Measurements from ENCODE around the gene HMCN2.

DNA sequence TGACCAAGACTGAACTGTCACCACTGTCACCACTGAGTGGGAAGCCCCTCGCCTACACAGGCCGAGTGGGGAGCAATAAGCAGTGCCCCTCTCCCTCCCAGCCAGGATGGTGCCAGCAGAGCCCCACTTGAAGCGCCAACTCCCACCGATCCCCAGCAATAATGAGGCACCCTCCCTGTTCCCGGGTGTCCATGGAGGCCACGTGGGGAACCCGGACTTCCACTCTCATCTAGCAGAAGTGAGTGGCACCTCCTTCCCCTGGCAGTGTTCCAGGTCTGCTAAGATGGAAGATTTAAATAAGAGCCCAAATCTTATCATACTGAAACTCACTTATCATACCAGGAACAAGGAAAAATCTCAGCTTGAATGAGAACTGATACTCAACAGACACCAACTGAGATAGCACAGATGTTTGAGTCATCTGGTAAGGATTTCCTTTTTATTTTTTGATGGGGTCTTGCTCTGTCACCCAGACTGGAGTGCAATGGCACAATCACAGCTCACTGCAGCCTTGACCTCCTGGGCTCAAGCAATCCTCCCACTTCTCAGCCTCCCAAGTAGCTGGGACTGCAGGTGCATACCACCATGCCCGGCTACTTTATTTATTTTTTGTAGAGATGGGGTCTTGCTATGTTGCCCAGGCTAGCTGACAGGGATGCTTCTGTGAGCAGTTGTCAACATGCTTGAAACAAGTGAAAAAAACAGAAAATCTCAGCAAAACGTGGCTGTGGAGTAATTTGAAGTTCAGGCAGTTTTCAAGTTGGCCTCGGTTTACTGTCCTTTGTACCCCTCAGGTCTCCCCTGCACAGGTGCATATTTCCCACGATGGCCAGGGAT lies 149.6 kb downstream of the HMCN2 start:
- TF ChIP-seq POLR2A (IDR thresholded peaks at IDR 0.05) (no peak), POLR2AphosphoS5 (IDR thresholded peaks at IDR 0.05) (no peak)

All from upper lobe of left lung (tissue), 4 donors.